GM19395 (cell line): ENCODE data around the gene CNST.
"Not testable (repeated sequence)": the region's sequence is repeated elsewhere in the genome, so short reads cannot be mapped to it uniquely, and the experiment has no call there.

Source experiments
- ATAC-seq: cut with Tn5 transposase; IDR thresholded peaks from one replicate; pipeline ENCODE4 v1.9.1; 2021; ENCODE audit warnings: mild to moderate bottlenecking, moderate library complexity; ENCODE audit not compliant: unreplicated experiment

CNST gene

DNA sequence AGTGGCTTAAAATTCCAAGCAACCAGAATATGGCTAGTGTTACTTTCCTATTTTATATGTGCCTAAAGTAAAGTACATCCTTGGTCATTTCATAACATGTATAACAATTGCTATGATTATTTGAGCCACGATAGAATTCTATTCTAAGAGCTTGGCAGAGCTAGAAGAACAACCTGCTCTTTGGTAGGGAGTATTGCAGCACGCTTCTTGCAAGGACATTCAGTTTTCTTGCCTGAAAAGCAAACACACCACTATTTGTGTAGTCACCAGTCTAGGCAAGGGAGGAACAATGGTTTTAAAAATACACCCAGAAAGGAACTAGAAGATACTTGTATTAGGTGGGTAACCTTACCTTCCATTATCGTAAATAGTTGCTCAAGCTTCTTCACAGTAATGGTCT lies 51.5 kb downstream of the CNST start:
- ATAC-seq: no peak

DNA sequence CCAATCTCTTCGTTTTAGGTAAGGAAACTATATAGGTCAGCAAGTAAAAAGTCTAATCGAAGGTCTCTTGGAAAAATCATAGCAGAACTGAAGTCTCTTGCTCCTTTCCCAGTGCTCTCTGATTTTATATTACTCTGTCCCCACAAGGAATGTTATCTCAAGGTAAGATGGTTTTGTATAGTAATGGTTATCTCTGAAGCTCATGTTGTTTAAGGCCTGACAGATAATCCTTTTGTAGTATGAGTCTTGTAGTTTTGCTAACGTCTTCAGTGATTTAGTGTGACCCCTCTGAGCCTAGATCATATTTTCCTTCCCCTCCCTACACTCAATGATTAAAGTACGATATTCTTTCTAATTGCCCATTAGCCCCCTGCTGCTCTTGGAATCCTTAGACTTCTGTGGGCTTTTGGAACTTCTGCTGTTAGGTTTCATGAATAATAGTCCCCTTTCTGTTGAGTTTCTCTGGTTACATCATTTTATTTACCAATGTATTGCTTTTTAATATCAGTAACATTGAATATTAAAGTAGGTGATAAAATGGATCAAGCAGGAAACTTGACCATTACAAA lies 52.1 kb downstream of the CNST start:
- no peak for ATAC-seq

GRCh38 chr1:246622035-246622652 lies 55.9 kb downstream of the CNST start:
- no peak for ATAC-seq

DNA sequence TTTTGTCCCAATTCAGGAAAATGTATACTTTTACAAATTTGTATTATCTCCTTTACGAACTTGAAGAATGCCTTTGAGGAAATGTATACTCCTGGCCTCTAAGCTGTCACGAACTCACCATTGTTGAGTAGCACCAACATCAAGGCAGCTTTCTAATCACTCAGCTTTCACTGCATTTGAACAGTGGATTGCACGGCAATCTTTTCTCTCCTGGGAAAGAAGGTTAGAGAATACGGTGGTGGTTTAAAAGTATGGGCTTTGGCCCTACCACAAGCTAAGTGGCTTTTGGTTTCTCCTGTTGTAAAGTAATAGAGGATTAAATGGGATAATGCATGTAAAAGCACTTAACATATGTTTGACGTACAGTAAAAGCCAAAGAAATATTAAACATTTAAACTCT lies 57.8 kb downstream of the CNST start:
- no peak for ATAC-seq

GRCh38 chr1:246629030-246629429 lies 62.8 kb downstream of the CNST start:
- ATAC-seq: peak; percentile 95

DNA sequence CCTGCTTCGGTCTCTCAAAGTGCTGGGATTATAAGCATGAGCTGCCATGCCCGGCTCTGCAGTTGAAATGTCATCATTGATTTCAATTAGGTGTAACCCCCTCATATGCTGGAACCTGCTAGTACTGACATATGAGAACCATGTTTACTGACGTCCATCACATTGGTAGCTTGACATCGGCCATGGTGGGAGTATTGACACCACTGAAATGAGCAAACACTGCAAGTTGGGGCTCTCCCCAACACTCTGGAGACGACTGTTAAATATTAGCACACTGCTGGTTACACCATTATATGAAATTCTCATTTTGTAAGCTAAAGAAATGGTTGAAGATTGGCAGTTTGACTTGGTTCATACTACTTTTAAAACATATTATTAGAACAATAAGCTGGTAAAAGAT lies 63.7 kb downstream of the CNST start:
- peak; percentile 43 for ATAC-seq

DNA sequence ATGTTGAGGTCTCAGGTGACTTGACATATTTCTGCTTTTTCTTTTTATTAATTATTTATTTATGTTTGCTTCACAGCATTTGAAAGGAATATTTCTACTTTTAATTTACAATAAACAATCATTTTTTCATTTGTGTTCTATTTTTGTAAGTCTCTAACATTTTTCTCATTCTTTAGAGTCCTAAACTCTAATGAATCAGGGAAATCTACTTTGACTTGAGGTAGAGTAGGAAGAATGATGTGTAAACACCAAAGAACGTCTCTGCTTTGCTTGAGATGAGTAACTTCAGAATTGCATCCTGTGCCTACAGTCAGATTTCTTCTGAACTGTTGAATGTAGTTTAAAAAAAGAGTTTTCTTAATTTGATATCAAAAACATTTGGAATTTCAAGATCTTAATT lies 65.2 kb downstream of the CNST start:
- ATAC-seq: no peak

DNA sequence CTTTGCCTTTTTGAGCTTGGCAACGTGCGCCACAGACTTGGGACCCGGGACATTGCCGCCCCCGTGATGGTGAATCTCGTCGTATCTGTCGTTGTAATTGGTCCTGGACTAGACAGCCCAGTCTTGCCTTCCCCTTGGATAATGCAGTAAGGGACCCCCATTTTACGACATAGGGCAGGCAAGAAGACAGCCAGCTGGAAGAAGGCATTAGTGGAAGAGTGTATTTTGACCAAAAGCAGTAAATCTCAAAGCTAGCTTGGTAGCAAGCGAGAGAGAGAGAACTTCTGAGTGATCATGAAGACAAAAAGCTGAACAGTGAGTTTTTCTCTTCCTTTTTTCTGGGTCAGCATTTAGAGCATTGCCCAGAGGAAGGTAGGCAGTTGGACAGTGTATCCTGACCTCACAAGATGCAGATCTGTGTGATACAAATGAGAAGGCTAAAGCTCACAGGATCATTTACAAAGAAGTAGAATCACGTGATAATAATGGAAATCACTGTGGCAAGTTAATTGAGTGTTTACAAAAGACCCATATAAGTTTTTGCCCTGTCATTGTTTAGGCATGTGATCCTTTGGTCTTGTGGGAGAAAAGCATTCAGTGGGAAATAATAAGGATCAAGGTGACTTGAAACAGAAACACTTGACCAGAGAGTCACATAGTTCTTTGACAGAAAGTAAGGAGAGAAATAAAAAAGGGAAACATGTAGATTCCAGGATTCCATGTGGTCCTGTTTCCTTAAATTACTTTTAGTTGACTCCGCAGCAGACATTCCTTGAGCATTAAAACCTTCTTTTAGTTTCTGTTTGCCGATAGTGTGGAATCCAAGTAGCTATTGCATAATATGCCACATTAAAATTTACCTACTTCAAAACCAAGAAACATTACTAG lies 66.3 kb downstream of the CNST start:
- no peak for ATAC-seq

DNA sequence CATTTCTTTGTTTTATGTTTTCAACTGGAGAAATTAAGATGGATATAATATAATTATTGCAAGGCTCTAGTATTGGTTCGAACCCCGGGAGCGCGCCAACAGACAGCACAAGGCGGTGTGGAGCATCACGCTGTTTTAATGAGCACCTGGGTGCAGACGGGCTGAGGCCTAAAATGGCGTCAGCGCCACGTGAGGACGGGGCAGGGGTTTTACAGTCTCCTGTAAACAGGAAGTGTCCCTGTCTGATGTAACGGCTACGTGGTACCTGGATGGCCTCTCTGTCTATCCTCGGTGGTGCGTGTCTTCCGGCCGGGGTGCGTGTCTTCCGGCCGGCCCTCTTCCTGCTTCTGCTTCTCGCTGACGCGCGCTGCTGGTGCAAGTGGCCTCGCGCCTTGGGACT lies 68.4 kb downstream of the CNST start:
- ATAC-seq: not testable (repeated sequence)

- no peak for ATAC-seq
Observed at GRCh38 chr1:246638941-246639655, 72.8 kb downstream of the CNST start.

GRCh38 chr1:246639732-246640131 lies 73.5 kb downstream of the CNST start:
- no peak for ATAC-seq

GRCh38 chr1:246640747-246641146 lies 74.5 kb downstream of the CNST start:
- ATAC-seq: no peak

- ATAC-seq: no peak
Observed at GRCh38 chr1:246641394-246641793, 75.1 kb downstream of the CNST start.

GRCh38 chr1:246642719-246643118 lies 76.5 kb downstream of the CNST start:
- ATAC-seq: no peak

DNA sequence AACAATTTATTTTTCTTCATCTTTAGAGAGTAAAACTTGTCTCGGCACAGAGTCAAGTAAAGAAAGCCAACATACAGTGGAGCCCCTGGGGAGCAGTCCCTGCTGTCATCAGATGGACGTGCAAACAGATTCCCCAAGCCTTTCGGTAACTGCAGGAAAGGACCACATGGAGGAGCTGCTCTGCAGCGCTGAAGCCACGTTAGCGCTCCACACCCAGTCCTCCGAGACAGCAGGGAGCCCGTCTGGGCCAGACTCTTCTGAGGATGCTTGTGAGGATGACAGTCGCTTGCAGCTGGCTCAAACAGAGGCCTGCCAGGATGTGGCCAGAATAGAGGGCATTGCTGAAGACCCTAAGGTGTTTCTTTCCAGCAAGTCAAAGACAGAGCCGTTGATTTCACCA lies 80.9 kb downstream of the CNST start:
- ATAC-seq: no peak

- ATAC-seq: no peak
Observed at GRCh38 chr1:246647513-246647912, 81.3 kb downstream of the CNST start.

DNA sequence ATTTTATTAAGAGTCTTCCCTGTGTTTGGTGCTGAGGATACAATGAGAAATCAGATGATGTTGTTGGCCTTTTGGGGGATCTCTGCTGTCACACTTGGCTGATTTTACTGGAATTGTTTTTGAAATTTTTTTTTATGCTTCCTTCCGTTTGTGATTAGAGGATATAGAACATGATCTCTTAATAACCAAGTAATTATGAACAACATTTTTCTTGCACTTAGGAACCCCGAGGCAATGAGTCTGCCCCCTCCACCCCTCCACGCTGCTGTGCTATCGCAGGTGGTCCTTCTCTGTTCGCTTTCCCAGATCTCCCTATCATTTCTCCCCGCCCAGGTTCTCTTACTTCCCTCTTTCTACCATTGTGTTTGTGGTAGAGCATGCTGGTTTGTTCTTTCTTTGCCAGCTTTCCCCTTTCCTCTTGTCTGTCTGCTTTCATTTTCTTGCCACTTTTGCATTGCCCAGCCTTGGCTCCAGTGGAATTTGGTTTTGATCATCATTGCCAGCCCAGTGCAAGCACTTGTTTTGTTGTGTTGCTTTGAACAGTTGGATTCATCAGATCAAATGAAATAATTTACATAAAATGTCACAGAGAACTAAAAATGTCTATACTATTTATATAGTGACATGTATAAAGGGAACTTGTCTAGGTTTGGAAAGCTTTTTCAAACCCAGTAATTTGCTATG lies 84.9 kb downstream of the CNST start:
- no peak for ATAC-seq

- ATAC-seq: no peak
Observed at GRCh38 chr1:246658567-246658966, 92.3 kb downstream of the CNST start.

DNA sequence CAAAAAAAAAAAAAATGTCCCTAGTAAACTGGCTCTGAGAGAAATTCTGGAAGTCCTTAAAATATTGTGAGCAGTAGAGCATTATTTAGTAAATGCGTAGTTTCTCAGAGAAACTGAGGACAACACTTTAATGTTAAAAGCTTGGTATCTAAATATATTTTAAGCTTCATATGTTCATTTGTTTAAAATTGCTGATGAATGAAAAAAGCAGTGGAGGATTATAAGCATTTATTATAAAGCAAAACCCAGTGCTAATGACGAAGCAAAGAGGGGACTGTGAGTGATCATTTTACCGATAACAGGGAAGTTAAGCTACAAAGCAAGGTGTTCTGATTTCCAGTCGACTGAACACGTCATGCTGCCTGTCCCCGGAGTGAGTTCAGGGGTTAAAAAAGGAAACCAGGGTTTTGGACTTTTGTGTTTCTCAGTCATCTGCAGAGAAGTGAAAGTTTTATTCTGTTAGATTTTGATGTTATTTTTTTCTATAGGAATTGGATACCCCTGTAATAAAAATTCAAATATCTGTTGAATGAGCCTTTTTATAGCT lies 93.4 kb downstream of the CNST start:
- ATAC-seq: no peak

DNA sequence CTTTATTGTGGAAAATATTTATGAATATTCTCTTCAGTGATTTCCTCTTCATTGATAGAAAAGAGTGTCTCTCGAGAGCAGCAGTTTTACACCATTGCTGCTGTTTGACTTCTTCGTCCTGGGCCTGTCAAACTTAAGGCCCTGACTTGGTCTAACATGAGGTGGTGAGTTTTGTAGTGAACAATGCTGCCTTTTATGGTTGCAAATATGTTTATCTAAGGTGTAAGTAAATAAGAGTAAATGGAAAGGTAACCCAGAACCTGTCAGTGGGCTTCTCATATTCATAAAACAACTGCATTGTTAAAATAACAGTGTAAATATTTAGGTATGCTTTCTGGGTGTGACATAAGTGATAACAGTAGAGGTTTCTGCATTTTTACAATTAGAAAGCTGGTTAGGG lies 95.2 kb downstream of the CNST start:
- no peak for ATAC-seq

DNA sequence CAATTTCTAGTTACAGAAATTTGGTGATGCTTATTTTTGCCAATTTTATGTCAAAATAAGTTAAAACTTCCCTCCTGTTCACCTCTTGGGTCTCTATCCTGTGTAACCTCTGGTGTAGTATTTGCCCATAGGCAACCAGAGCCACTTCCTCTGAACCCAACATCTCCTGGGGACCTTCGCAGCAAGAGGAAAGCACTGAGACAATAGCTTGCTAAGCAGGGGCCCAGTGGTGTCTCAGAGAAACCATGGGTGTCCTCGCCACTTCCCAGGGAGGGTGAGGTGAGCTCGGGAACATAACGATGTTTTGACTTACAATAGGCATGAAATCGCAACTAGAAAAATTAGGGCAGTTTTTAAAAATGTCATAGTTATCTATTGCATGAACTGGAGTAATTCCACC lies 101.5 kb downstream of the CNST start:
- no peak for ATAC-seq
